Upper lobe of left lung (tissue), 6 donors: Measurements from ENCODE around the gene KAZN. TPM values are rescaled to one million over a fixed set of nuclear protein-coding genes. Genes with fewer than 3 reads are reported as not detected.

Experiments used
- ATAC-seq, 2 donors: fragments of 200-7000 bp; cut with Tn5 transposase; one replicate each; pipeline ENCODE4 v1.9.1; 2022; ENCODE audit warnings: mild to moderate bottlenecking in 2 of 2, moderate library complexity in 2 of 2; ENCODE audit not compliant: low FRiP score in 2 of 2
- DNase-seq, 2 donors: peaks; one replicate each; pipeline ENCODE4 v3.0.0-alpha.2; 2019 to 2020
- H3K27ac ChIP-seq, 4 donors: fragments of 200-600 bp; sonication (generic); one replicate each; pipeline ENCODE4 v1.5.1; 2016 to 2019
- H3K27me3 ChIP-seq, 4 donors: fragments of 200-600 bp; sonication (generic); one replicate each; pipeline ENCODE4 v1.5.1; 2017 to 2019
- H3K36me3 ChIP-seq, 4 donors: fragments of 200-600 bp; sonication (generic); one replicate each; pipeline ENCODE4 v1.5.1; 2016 to 2019
- H3K4me1 ChIP-seq, 4 donors: fragments of 200-600 bp; sonication (generic); one replicate each; pipeline ENCODE4 v1.5.1; 2018 to 2019
- H3K4me3 ChIP-seq, 4 donors: fragments of 200-600 bp; sonication (generic); one replicate each; pipeline ENCODE4 v1.5.1; 2017 to 2019; ENCODE audit warnings: mild to moderate bottlenecking in 2 of 4, moderate library complexity in 1 of 4
- H3K9me3 ChIP-seq, 4 donors: fragments of 200-600 bp; sonication (generic); one replicate each; pipeline ENCODE4 v1.5.1; 2018 to 2019
- CTCF ChIP-seq, 6 experiments: fragments of 450-650 bp in 4 of 6; fragments of 200-600 bp in 2 of 6; sonication (generic) in 2 of 6; IDR thresholded peaks; one replicate each; pipeline ENCODE4 v1.5.1; 2016 to 2019; ENCODE audit warnings: antibody characterized with exemption in 6 of 6
- EP300 ChIP-seq, 4 donors: sonication (generic); formaldehyde crosslinking; IDR thresholded peaks; one replicate each; pipeline ENCODE4 v1.5.1; 2017; ENCODE audit warnings: antibody characterized with exemption in 4 of 4, control low read depth in 2 of 4
- POLR2A ChIP-seq, 4 donors: fragments of 450-650 bp; IDR thresholded peaks; one replicate each; pipeline ENCODE4 v1.5.1; 2016 to 2017; ENCODE audit warnings: antibody characterized with exemption in 4 of 4, mild to moderate bottlenecking in 2 of 4
- POLR2AphosphoS5 ChIP-seq, 2 donors: sonication (generic); formaldehyde crosslinking; IDR thresholded peaks; one replicate each; pipeline ENCODE4 v1.5.1; 2017; ENCODE audit warnings: antibody characterized with exemption in 2 of 2
- WGBS, 2 donors: methylation state at CpG; one replicate each; pipeline ENCODE4 v1.1.5; 2017 to 2018; 5-methylcytosine and 5-hydroxymethylcytosine counted together
- total RNA-seq, 6 donors: library from RNA; depleted of rRNA in 4 of 6; stranded (reverse); fragments of >200 nt in 4 of 6; gene quantifications; one replicate each; pipeline versions ENCODE4 v1.1.0 to v1.2.1, GENCODE V29; 2016 to 2021
- donor health status: DM: no; HTN: no; CAD: no; lungs with moderate emphysema.
- donor health status: DM: no; HTN: yes; CAD: no; lungs with severe emphysema.

The KAZN gene
- total RNA-seq, 6 donors from 2014 or later: 11.5 to 30.0 (median 17.6) TPM

- Histone ChIP-seq H3K4me3 (no peak overlapping the region), H3K27ac (no peak overlapping the region), H3K27me3 (no peaks in the 10 kb centered on the region), H3K36me3 (no peaks in the 10 kb centered on the region), H3K9me3 (no peaks in the 10 kb centered on the region), H3K4me1 (no peaks in the 10 kb centered on the region)
- WGBS, 2 donors: 76 to 96% methylated on average over 7 to 8 of the region's 8 CpGs
- TF ChIP-seq CTCF (IDR thresholded peaks at IDR 0.05): no peak
- no peak for TF ChIP-seq POLR2A (IDR thresholded peaks at IDR 0.05)
- TF ChIP-seq EP300 (IDR thresholded peaks at IDR 0.05): no peak
- ATAC-seq (no peak), DNase-seq (no peak)
These were observed 519.3 kb downstream of the KAZN start for GRCh38 chr1:15117671-15118325.

DNA sequence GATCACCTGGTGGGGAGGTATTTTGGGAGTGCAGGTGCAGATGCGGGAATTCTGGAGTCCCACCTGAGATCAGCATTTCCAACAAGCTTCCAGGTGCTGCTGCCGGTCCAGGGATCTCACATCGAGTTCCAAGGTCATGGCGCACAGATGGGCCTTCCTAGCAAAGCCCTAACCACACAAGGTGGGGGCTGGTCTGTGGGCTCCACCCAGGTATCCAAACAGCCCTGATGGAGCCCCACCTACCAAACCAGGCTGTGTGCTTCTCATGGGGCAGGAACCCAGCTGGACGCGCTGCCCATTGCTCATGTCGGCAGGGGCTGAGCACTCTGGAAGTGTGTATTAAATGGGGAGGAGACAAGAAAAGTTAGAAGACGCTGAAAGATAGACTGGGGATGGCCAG lies 520.1 kb downstream of the KAZN start:
- Histone ChIP-seq H3K27me3 (no peaks in the 10 kb centered on the region), H3K27ac (no peak overlapping the region), H3K4me3 (no peak overlapping the region), H3K4me1 (no peaks in the 10 kb centered on the region), H3K36me3 (no peaks in the 10 kb centered on the region), H3K9me3 (no peaks in the 10 kb centered on the region)
- TF ChIP-seq CTCF (IDR thresholded peaks at IDR 0.05) (no peak), POLR2A (IDR thresholded peaks at IDR 0.05) (no peak), POLR2AphosphoS5 (IDR thresholded peaks at IDR 0.05) (no peak), EP300 (IDR thresholded peaks at IDR 0.05) (no peak)
- no peak for DNase-seq
- 83 to 93% methylated on average over 5 to 8 of the region's 8 CpGs for WGBS, 2 donors
- ATAC-seq: no peak

- Histone ChIP-seq H3K4me3 (no peak overlapping the region), H3K27me3 (no peaks in the 10 kb centered on the region), H3K27ac (no peak overlapping the region), H3K4me1 (no peaks in the 10 kb centered on the region), H3K36me3 (no peaks in the 10 kb centered on the region), H3K9me3 (no peaks in the 10 kb centered on the region)
- ATAC-seq (no peak), DNase-seq (no peak)
- no peak for TF ChIP-seq POLR2AphosphoS5 (IDR thresholded peaks at IDR 0.05)
- no peak for TF ChIP-seq POLR2A (IDR thresholded peaks at IDR 0.05)
- TF ChIP-seq CTCF (IDR thresholded peaks at IDR 0.05): no peak
- no peak for TF ChIP-seq EP300 (IDR thresholded peaks at IDR 0.05)
- WGBS, 2 donors: 88 to 93% methylated on average over 13 of the region's 13 CpGs
These were observed 521.9 kb downstream of the KAZN start for GRCh38 chr1:15120251-15120945.

DNA sequence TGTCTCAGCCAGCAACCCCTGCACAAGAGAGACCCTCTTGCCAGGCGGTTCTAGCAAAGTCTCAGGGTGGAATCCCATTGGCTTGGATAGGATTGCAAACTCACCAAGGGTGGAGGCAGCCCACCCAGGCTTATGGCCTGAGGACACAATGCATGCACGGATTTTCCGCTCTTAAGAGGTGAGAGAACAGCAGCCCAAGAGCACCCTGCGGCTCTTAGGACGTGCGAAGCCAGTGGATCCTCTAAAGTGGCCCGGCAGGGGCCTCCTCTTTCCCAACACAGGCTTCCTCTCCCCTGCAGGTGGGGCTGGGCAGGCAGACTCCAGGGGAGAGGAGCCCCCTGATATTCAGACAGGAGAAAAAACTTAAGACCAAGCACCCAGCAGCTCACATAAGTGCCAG lies 523.8 kb downstream of the KAZN start:
- H3K27me3 ChIP-seq: no peaks in the 10 kb centered on the region
- H3K27ac ChIP-seq: no peak overlapping the region
- no peak overlapping the region for H3K4me3 ChIP-seq
- no peaks in the 10 kb centered on the region for H3K4me1 ChIP-seq
- 86 to 100% methylated on average over 4 to 7 of the region's 7 CpGs for WGBS, 2 donors
- no peak for TF ChIP-seq POLR2A (IDR thresholded peaks at IDR 0.05)
- TF ChIP-seq EP300 (IDR thresholded peaks at IDR 0.05): no peak
- TF ChIP-seq POLR2AphosphoS5 (IDR thresholded peaks at IDR 0.05): no peak
- TF ChIP-seq CTCF (IDR thresholded peaks at IDR 0.05): no peak
- no peaks in the 10 kb centered on the region for H3K36me3 ChIP-seq
- DNase-seq: no peak
- H3K9me3 ChIP-seq: no peaks in the 10 kb centered on the region
- no peak for ATAC-seq

GRCh38 chr1:15123270-15123669 lies 524.8 kb downstream of the KAZN start:
- Histone ChIP-seq H3K27ac (no peak overlapping the region), H3K4me1 (no peaks in the 10 kb centered on the region), H3K4me3 (no peak overlapping the region), H3K36me3 (no peaks in the 10 kb centered on the region), H3K27me3 (no peaks in the 10 kb centered on the region), H3K9me3 (no peaks in the 10 kb centered on the region)
- TF ChIP-seq POLR2A (IDR thresholded peaks at IDR 0.05) (no peak), POLR2AphosphoS5 (IDR thresholded peaks at IDR 0.05) (no peak), EP300 (IDR thresholded peaks at IDR 0.05) (no peak), CTCF (IDR thresholded peaks at IDR 0.05) (no peak)
- DNase-seq (no peak), ATAC-seq (no peak)
- 53 to 73% methylated on average over 5 of the region's 5 CpGs for WGBS, 2 donors
